NCI-H2227 (cell line): ENCODE results near the gene EGFR.
"Not testable (repeated sequence)": the region's sequence is repeated elsewhere in the genome, so short reads cannot be mapped to it uniquely, and the experiment has no call there.

ENCODE experiments used
- DNase-seq: peaks from one replicate; lab custom pipeline; 2025; ENCODE audit not compliant: unreplicated experiment; lab: John Stamatoyannopoulos, UW

Gene EGFR

DNA sequence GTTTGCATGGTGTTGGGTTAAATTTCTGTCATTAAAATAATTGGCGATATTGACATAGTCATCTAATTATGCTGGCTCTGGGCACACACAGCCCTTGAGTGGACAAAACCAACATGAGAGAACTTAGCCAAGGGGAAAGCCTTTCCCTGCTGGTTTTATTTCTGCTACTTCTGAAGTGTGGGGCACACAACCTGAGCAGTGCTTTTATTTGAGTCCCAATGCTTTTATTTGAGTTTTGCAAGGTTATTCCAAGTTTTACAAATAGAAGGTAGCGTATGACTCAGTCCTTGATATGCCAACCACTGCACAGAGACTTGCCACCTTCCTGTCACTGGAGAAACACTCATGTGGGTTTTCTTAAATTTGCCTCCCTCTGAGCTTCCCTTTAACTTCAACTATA, 145.7 kb downstream of the EGFR start:
- no peak for DNase-seq

DNA sequence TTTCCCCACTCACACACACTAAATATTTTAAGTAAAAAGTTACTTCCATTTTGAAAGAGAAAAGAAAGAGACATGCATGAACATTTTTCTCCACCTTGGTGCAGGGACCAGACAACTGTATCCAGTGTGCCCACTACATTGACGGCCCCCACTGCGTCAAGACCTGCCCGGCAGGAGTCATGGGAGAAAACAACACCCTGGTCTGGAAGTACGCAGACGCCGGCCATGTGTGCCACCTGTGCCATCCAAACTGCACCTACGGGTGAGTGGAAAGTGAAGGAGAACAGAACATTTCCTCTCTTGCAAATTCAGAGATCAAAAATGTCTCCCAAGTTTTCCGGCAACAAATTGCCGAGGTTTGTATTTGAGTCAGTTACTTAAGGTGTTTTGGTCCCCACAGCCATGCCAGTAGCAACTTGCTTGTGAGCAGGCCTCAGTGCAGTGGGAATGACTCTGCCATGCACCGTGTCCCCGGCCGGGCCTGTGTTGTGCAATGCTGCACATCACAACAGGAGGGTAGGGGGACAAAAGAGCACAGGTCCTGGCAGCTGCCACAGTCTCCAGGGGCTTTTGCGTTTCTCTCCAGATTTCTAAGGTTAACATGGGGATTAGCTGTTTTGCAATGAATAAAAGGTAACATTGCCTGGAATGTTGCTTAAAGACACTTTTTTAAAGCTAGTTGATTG, 146.5 kb downstream of the EGFR start:
- no peak for DNase-seq

DNA sequence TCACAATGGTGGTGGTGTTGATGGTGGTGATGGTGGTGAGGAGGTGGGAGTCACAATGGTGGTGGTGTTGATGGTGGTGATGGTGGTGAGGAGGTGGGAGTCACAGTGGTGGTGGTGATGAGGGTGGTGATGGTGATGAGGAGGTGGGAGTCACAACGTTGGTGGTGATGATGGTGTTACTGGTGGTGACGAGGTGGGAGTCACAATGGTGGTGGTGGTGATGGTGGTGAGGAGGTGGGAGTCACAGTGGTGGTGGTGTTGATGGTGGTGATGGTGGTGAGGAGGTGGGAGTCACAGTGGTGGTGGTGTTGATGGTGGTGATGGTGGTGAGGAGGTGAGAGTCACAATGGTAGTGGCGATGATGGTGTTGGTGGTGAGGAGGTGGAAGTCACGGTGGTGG, 148.5 kb downstream of the EGFR start:
- DNase-seq, result not testable (repeated sequence)

DNA sequence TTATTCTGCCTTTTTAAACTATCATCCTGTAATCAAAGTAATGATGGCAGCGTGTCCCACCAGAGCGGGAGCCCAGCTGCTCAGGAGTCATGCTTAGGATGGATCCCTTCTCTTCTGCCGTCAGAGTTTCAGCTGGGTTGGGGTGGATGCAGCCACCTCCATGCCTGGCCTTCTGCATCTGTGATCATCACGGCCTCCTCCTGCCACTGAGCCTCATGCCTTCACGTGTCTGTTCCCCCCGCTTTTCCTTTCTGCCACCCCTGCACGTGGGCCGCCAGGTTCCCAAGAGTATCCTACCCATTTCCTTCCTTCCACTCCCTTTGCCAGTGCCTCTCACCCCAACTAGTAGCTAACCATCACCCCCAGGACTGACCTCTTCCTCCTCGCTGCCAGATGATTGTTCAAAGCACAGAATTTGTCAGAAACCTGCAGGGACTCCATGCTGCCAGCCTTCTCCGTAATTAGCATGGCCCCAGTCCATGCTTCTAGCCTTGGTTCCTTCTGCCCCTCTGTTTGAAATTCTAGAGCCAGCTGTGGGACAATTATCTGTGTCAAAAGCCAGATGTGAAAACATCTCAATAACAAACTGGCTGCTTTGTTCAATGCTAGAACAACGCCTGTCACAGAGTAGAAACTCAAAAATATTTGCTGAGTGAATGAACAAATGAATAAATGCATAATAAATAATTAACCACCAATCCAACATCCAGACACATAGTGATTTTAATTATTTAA, 151.7 kb downstream of the EGFR start:
- no peak for DNase-seq

DNA sequence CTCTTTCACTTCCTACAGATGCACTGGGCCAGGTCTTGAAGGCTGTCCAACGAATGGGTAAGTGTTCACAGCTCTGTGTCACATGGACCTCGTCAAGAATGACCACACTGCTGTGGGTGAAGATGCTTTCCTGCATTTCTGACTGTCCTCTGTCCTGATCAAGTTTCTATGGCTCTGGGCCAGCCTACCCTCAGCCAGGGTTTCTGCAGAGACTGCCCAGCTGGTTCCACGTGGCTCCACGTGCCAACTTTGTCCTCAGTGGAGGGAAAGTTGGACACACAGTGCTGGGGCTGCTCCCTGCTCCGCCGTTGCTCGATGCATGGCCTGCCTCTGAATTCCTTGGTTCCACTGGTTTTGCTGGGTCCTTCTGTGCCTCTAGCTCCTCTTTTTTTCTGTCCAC, 152.3 kb downstream of the EGFR start:
- no peak for DNase-seq

DNA sequence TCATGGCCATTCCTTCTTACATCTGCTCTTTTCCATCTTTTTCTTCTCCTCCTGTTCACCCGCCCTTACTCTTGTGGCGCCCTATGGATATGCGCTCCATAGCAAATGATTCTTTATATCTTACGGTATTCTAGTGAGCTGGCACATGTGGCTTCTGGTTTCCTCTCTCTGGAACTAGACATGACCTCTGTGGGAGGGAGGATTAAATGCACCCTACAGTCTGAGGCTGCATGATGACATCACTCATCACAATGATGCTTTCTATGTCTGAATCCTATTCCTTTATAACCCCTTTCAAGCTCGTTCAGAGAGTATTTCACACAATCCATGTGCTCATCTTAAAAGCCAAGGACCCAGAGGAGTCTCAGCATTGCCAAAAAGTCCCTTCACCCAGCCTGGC, 153.3 kb downstream of the EGFR start:
- DNase-seq, result no peak

DNA sequence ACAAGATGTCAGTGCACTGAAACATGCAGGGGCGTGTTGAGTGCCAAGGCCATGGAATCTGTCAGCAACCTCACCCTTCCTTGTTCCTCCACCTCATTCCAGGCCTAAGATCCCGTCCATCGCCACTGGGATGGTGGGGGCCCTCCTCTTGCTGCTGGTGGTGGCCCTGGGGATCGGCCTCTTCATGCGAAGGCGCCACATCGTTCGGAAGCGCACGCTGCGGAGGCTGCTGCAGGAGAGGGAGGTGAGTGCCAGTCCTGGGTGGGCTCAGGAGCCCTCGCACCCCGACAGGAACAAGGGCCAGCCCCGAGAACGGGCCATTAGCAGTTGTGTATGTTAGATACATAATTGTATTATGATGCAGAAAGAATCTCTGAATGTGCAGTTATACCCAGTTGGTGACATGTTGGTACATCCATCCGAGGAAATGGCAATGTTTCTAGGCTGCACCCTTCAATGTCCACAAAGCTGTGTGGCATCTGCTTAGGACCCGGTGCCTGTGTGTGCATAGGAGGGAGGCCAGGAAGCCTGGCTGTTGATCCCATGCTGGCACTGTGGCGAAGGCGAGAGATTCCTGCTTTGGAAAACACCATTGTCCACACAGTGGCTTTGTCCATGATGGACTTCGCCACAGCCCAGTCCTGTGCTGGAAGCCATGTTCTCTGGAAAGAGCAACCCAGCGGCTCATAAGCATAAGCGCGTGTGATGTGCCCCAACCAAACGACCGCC, 154.2 kb downstream of the EGFR start:
- DNase-seq, result no peak

DNA sequence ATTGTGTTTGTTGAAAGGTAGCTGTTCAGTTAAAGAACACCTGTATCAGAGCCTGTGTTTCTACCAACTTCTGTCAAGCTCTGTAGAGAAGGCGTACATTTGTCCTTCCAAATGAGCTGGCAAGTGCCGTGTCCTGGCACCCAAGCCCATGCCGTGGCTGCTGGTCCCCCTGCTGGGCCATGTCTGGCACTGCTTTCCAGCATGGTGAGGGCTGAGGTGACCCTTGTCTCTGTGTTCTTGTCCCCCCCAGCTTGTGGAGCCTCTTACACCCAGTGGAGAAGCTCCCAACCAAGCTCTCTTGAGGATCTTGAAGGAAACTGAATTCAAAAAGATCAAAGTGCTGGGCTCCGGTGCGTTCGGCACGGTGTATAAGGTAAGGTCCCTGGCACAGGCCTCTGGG, 154.9 kb downstream of the EGFR start:
- DNase-seq, result no peak

DNA sequence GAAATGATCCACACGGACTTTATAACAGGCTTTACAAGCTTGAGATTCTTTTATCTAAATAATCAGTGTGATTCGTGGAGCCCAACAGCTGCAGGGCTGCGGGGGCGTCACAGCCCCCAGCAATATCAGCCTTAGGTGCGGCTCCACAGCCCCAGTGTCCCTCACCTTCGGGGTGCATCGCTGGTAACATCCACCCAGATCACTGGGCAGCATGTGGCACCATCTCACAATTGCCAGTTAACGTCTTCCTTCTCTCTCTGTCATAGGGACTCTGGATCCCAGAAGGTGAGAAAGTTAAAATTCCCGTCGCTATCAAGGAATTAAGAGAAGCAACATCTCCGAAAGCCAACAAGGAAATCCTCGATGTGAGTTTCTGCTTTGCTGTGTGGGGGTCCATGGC, 155.6 kb downstream of the EGFR start:
- no peak for DNase-seq

DNA sequence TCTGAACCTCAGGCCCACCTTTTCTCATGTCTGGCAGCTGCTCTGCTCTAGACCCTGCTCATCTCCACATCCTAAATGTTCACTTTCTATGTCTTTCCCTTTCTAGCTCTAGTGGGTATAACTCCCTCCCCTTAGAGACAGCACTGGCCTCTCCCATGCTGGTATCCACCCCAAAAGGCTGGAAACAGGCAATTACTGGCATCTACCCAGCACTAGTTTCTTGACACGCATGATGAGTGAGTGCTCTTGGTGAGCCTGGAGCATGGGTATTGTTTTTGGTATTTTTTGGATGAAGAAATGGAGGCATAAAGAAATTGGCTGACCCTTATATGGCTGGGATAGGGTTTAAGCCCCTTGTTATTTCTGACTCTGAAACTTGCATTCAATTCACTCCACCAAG, 156.0 kb downstream of the EGFR start:
- no peak for DNase-seq

DNA sequence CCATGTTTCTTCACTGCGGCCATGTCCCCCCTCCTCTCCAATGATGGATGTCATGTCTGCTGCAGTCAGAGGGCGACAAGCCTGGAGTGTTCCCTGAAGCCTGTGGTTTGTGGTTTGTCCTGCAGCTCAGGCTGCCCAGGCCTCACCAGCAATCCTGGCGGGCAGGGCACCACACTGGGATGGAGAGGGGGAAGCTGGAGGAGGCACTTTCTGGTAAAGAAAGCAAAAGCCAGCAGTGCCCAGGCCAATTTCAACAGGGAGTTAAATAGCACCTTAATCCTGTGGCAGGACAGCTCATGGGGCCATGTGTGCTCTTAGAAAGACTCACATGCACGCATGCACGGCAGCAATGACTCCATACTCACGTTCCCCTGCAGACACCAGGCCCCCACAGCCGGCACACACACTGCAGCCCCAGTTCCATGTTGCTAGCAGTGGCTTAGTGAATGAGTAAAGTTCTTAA, 158.3 kb downstream of the EGFR start:
- no peak for DNase-seq

DNA sequence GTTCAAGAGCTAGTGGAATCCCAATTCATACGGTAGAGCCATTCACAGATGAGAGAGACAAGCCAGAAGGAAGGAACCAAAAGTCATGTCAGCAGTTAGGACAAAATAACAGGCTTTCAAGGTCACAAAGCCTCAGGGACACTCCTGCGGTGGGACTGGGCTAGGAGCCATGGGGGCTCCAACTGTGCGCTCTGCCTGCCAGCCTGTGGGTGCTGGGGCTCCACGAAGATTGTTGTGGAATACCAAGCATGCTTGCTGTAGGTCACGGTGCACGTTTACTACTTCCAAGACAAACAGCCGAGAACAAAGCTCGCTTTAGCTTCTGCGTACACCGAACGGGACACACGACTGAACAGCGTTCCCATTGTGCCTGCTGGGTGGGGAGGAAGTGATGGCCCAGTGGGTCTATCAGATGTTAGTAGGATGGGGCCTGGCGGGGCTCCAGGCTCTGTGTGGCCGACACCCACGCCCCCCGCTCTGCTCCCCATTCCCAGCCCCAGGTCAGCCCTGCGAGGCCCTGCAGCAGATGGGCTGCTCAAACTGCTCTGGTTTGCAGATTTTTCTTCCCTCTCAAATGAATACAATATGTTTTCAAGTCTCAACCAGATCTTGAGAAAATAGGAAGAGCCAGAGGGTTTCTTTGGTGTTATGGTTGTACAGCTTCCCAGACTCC, 158.9 kb downstream of the EGFR start:
- no peak for DNase-seq

DNA sequence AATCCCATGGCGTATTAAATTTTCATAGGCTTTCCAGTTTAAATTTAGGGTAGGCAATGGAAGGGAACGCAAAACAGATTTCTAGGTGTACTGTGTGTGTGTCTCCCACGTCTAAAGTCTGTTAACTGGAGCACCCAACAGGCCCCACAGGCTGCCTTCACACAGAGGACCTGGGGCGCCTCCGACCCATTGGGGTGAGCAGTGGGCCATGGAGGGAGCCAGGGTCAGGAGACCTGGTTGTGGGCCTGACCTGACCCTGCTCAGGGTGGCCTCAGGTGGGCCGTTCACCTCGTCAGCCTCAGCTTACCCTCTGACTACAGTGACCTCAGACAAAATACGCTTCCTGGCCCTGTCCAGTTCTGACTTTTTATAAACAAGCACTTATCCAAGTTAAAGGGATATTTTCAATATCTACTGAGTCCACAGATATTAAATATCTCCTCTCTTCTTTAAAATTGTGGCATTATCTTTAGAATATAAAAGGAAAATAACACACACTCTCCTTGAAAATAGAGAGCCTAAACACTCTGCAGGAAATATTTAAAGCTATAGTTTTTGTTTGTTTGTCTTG, 159.6 kb downstream of the EGFR start:
- DNase-seq, result no peak

DNA sequence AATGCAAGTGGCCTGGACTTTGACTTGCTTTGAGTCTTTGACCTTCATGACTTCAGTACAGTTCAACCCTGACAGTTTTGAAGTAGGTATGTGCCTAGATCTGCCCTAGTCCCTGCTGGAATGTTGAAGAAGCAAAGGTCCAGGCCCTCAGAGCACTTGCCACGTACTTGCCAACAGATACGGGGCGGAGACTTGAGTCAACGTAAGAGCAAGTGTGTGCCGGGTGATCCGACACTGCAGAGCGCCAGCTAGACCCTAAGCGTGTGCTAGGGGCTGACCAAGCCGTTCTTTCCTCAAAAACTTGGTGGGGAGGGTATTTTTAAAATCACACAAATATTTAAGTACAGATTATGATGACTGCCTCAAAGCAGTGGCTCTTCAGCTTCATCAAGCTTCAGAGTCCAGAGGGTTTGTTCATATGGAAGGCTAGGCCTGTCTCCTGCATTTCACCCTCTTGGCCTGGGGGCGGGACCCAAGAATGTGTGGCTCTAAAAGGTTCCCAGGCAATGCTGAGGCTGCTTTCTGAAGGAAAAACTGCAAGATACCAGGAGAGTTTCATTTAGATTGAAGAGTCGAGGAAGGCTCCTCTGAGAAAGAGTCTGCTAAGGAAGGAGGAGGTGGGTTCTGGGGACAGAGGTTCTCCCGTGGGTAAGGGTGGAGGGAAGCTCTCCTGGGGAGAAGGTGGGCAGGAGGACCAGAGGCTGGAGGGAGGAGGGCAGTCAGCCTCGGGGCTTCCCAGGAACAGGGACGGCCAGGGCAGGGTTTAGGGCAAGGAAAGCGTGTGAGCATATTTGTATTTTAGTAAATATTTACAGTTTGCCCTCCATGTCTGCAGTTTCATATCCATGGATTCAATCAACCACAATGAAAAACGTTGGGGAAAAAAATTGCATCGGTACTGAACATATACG, 160.3 kb downstream of the EGFR start:
- no peak for DNase-seq

DNA sequence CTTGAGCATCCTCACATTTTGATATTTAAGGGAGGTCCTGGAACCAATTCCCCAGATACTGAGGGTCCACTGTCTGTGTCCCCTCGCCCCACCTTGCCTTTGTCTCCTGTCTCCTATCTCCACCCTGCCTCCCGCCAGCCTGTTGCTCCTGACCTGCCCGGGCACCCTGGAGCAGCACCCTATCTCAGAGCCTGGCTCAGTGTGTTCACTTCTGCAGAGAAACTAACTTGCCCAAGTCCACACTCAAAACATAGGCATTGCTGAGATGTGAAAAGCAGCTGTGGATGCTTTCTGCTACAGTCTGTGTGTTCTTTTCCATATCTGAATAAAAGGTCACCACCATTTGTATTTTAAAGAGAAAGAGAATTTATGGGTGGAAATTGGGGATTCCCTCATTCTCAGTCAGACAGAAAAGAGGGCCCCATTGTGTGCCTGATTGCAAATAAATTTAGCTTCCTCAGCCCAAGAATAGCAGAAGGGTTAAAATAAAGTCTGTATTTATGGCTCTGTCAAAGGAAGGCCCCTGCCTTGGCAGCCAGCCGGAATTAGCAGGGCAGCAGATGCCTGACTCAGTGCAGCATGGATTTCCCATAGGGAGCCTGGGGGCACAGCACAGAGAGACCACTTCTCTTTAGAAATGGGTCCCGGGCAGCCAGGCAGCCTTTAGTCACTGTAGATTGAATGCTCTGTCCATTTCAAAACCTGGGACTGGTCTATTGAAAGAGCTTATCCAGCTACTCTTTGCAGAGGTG, 161.3 kb downstream of the EGFR start:
- no peak for DNase-seq

DNA sequence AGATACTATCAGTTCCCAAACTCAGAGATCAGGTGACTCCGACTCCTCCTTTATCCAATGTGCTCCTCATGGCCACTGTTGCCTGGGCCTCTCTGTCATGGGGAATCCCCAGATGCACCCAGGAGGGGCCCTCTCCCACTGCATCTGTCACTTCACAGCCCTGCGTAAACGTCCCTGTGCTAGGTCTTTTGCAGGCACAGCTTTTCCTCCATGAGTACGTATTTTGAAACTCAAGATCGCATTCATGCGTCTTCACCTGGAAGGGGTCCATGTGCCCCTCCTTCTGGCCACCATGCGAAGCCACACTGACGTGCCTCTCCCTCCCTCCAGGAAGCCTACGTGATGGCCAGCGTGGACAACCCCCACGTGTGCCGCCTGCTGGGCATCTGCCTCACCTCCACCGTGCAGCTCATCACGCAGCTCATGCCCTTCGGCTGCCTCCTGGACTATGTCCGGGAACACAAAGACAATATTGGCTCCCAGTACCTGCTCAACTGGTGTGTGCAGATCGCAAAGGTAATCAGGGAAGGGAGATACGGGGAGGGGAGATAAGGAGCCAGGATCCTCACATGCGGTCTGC, 162.2 kb downstream of the EGFR start:
- no peak for DNase-seq

DNA sequence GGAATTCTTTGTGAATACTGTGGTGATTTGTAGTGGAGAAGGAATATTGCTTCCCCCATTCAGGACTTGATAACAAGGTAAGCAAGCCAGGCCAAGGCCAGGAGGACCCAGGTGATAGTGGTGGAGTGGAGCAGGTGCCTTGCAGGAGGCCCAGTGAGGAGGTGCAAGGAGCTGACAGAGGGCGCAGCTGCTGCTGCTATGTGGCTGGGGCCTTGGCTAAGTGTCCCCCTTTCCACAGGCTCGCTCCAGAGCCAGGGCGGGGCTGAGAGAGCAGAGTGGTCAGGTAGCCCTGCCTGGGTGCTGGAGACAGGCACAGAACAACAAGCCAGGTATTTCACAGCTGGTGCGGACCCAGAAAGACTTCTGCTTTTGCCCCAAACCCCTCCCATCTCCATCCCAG, 162.9 kb downstream of the EGFR start:
- no peak for DNase-seq

DNA sequence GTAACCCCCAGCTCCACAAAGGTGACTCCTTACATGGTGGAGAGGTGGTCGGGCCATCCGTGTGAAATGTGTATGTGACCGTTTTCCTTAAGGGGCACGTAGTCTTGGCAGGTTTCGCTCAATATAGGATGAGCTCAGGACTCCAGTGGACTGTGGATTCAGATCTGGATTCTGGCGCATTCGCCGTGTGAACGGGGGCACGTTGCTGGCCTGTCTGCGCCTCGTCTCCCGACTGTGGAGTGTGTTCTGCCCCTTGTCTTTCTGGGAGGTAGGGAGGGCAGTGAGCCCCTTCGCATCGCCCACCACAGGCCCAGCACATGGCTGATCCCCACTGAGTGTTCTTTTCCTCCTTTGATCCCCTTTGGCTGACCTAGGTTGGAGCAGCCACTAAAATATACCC, 165.1 kb downstream of the EGFR start:
- no peak for DNase-seq

DNA sequence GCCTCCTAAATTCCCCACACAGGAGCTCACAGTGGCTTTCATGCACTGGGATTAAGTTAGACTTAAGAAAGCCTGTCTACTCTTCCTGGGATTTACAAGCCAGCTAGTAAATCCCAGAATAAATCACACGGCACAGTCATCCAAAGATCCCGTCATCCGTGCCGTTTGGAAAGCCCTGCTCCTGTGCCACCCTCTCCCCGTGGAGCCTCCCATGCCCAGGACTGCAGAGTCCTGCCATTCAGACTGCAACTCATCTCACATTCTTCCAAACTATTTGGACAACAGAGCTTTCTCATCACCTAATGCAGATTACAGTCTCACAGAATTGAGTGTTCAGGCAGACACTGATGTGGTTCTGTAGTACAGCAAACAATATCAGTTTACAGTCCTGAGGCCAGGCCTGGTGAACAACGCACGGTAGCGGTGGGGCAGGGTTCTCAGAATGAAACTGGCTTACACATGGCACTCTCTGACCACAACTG, 166.5 kb downstream of the EGFR start:
- no peak for DNase-seq
